ENCODE measurements around the gene IFITM1. TPM values are rescaled to one million over a fixed set of nuclear protein-coding genes. Genes with fewer than 3 reads are reported as not detected.
"Not testable (repeated sequence)": the region's sequence is repeated elsewhere in the genome, so short reads cannot be mapped to it uniquely, and the experiment has no call there.

The IFITM1 gene
- total RNA-seq, 1 experiment from 2014 or later = 544 TPM

GRCh38 chr11:285894-286220 lies 28.0 kb upstream of the IFITM1 start (continued):
- TF ChIP-seq ZNF396 (CRISPR knock-in tag; IDR thresholded peaks at IDR 0.05; ENCODE audit: borderline replicate concordance) (no peak), ZNF671 (CRISPR knock-in tag; IDR thresholded peaks at IDR 0.05) (no peak), SOX15 (CRISPR knock-in tag; IDR thresholded peaks at IDR 0.05) (no peak)
- TF ChIP-seq, protein P1, sequence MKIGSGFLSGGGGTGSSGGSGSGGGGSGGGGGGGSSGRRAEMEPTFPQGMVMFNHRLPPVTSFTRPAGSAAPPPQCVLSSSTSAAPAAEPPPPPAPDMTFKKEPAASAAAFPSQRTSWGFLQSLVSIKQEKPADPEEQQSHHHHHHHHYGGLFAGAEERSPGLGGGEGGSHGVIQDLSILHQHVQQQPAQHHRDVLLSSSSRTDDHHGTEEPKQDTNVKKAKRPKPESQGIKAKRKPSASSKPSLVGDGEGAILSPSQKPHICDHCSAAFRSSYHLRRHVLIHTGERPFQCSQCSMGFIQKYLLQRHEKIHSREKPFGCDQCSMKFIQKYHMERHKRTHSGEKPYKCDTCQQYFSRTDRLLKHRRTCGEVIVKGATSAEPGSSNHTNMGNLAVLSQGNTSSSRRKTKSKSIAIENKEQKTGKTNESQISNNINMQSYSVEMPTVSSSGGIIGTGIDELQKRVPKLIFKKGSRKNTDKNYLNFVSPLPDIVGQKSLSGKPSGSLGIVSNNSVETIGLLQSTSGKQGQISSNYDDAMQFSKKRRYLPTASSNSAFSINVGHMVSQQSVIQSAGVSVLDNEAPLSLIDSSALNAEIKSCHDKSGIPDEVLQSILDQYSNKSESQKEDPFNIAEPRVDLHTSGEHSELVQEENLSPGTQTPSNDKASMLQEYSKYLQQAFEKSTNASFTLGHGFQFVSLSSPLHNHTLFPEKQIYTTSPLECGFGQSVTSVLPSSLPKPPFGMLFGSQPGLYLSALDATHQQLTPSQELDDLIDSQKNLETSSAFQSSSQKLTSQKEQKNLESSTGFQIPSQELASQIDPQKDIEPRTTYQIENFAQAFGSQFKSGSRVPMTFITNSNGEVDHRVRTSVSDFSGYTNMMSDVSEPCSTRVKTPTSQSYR (CRISPR knock-in tag; IDR thresholded peaks at IDR 0.05) = no peak

DNA sequence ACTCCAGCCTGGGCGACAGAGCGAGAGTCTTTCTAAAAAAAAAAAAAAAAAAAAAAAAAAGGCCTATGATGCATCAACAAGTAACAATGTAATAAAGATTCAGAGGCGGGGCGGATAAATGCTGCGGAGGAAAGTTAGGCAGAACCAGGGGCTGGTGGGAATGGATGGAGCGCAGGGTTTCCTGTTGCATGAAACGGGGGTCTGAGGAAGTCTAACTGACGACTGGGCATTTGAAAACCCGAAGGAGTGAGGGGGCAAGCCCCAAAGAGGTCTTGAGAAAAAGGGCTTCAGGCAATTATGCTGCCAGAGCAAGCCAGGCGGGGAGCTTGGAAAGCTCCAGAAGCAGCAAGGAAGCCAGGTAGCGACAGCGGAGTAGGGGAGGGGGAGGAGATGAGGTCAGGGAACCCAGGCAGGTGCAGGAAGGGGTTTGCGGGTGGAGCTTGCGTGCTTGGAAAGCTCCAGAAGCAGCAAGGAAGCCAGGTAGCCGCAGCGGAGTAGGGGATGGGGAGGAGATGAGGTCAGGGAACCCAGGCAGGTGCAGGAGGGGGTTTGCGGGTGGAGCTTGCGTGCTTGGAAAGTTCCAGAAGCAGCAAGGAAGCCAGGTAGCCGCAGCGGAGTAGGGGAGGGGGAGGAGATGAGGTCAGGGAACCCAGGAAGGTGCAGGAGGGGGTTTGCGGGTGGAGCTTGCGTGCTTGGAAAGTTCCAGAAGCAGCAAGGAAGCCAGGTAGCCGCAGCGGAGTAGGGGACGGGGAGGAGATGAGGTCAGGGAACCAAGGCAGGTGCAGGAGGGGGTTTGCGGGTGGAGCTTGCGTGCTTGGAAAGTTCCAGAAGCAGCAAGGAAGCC lies 26.6 kb upstream of the IFITM1 start:
- H3K36me3 Mint-ChIP-seq, H3K9me3 Mint-ChIP-seq, H3K27ac Mint-ChIP-seq, ATAC-seq: not testable (repeated sequence)
- CTCF ChIA-PET = interaction anchor here (0.9 to 1.6 kb wide), 3 partner anchors 19 to 37 kb away, joined by 3 to 13 read pairs (median 4); no protein-coding TSS in a partner anchor
- Mint-ChIP-seq H3K27me3 (ENCODE audit: low read depth) (peaks cover 31% of the 10 kb centered on the region), H3K4me3 (peak overlapping the region; percentile 75), H3K4me1 (peaks cover 55% of the 10 kb centered on the region)
- POLR2A ChIA-PET = interaction anchor here (0.6 to 0.8 kb wide), 2 partner anchors 39 to 50 kb away, joined by 4 to 5 read pairs; no protein-coding TSS in a partner anchor
- peak; percentile 46 for DNase-seq (ENCODE audit: low spot score)

DNA sequence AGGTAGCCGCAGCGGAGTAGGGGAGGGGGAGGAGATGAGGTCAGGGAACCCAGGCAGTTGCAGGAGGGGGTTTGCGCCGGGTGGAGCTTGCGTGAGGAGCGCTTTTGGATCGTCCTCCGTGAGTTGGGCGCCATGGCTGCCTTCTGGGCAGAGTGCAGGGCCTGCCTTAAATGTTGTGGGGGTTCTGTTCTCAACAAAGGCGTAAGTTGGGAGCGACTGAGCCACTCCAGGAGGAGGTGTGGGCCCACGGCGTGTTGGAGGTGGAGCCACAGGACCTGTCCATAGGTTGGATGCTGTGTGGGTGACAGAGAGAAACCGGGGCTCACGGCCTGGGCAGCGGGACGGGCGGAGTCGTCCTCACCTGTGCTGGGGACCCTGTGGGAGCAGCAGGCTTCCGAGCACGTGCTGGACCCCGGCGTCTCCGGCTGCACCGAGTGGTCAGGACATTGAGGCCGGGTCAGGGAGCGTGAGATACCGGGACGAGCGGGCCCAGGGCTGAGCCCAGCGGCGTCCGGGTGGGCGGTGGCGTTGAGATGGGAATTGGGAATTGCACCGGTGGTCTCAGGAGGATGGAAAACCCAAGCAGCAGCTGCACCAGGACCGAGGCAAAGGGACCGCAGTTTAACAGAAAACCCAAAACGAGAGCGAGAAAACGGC lies 25.9 kb upstream of the IFITM1 start:
- Mint-ChIP-seq H3K36me3 (peaks cover 13% of the 10 kb centered on the region; the same call in 1 of the 2 replicates), H3K4me3 (peak overlapping the region; percentile 75), H3K27me3 (ENCODE audit: low read depth) (peaks cover 25% of the 10 kb centered on the region), H3K9me3 (no peaks in the 10 kb centered on the region), H3K4me1 (peaks cover 49% of the 10 kb centered on the region), H3K27ac (peak overlapping the region; percentile 32; the same call in 1 of the 2 replicates)
- ATAC-seq (no peak; the same call in 1 of the 2 replicates), DNase-seq (ENCODE audit: low spot score) (peak; percentile 42)
- CTCF ChIA-PET = interaction anchor here (0.9 to 4.8 kb wide), 5 partner anchors 18 to 37 kb away, joined by 3 to 34 read pairs (median 13); no protein-coding TSS in a partner anchor
- POLR2A ChIA-PET = interaction anchor here (0.6 to 0.8 kb wide), 2 partner anchors 40 to 49 kb away, joined by 4 to 5 read pairs; no protein-coding TSS in a partner anchor
- TF ChIP-seq, protein P2, sequence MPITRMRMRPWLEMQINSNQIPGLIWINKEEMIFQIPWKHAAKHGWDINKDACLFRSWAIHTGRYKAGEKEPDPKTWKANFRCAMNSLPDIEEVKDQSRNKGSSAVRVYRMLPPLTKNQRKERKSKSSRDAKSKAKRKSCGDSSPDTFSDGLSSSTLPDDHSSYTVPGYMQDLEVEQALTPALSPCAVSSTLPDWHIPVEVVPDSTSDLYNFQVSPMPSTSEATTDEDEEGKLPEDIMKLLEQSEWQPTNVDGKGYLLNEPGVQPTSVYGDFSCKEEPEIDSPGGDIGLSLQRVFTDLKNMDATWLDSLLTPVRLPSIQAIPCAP (CRISPR knock-in tag; IDR thresholded peaks at IDR 0.05) = 0 out of 2 replicates have a peak, but pooled peaks have one; percentile 75
- TF ChIP-seq, protein P1 (CRISPR knock-in tag; IDR thresholded peaks at IDR 0.05) = 0 out of 2 replicates have a peak, but pooled peaks have one; percentile 16
- peak; percentile 91 for TF ChIP-seq MAX (CRISPR knock-in tag; IDR thresholded peaks at IDR 0.05)
- peak; percentile 64; the same call in 1 of the 2 replicates for TF ChIP-seq SMAD3 (CRISPR knock-in tag; IDR thresholded peaks at IDR 0.05; ENCODE audit: borderline replicate concordance)
- TF ChIP-seq USF1 (CRISPR knock-in tag; IDR thresholded peaks at IDR 0.05) = peak; percentile 48; the same call in 1 of the 2 replicates
- 0 out of 2 replicates have a peak, but pooled peaks have one; percentile 34 for TF ChIP-seq ETV6 (CRISPR knock-in tag; IDR thresholded peaks at IDR 0.05)
- no peak for TF ChIP-seq MYBL2 (CRISPR knock-in tag; IDR thresholded peaks at IDR 0.05)
- TF ChIP-seq FOXP4 (CRISPR knock-in tag; IDR thresholded peaks at IDR 0.05) = 0 out of 2 replicates have a peak, but pooled peaks have one; percentile 53
- no peak for TF ChIP-seq ZNF532 (CRISPR knock-in tag; IDR thresholded peaks at IDR 0.05; ENCODE audit: borderline replicate concordance)
- TF ChIP-seq, protein P3, sequence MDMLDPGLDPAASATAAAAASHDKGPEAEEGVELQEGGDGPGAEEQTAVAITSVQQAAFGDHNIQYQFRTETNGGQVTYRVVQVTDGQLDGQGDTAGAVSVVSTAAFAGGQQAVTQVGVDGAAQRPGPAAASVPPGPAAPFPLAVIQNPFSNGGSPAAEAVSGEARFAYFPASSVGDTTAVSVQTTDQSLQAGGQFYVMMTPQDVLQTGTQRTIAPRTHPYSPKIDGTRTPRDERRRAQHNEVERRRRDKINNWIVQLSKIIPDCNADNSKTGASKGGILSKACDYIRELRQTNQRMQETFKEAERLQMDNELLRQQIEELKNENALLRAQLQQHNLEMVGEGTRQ (CRISPR knock-in tag; IDR thresholded peaks at IDR 0.05) = peak; percentile 21; the same call in 1 of the 2 replicates
